Amygdala (tissue), 56 donors: ENCODE measurements around the gene ERN2.
"Not testable (repeated sequence)": the region's sequence is repeated elsewhere in the genome, so short reads cannot be mapped to it uniquely, and the experiment has no call there.

Experiments used
- DNase-seq, 56 donors: peaks; one replicate each; lab custom pipeline; 2025; lab: John Stamatoyannopoulos, UW

Gene ERN2

GRCh38 chr16:23724096-23724784 lies 11.2 kb upstream of the ERN2 start:
- DNase-seq: no peak

- DNase-seq: not testable (repeated sequence)
Measured at GRCh38 chr16:23722613-23723240, 9.7 kb upstream of the ERN2 start.

GRCh38 chr16:23716484-23716883 lies 3.5 kb upstream of the ERN2 start:
- DNase-seq: no peak

- no peak for DNase-seq
Measured at GRCh38 chr16:23711785-23712184, 1.2 kb downstream of the ERN2 start.

- no peak for DNase-seq
Measured at GRCh38 chr16:23710504-23710903, 2.5 kb downstream of the ERN2 start.

- no peak for DNase-seq
Measured at GRCh38 chr16:23710008-23710407, 3.0 kb downstream of the ERN2 start.

GRCh38 chr16:23709536-23709935 lies 3.5 kb downstream of the ERN2 start:
- DNase-seq: no peak

GRCh38 chr16:23706439-23706838 lies 6.6 kb downstream of the ERN2 start:
- DNase-seq: no peak

- no peak for DNase-seq
Measured at GRCh38 chr16:23705517-23705902, 7.5 kb downstream of the ERN2 start.

- DNase-seq: no peak
Measured at GRCh38 chr16:23704772-23705516, 8.1 kb downstream of the ERN2 start.

- DNase-seq: no peak
Measured at GRCh38 chr16:23702951-23703350, 10.1 kb downstream of the ERN2 start.

- DNase-seq: no peak
Measured at GRCh38 chr16:23701045-23701444, 12.0 kb downstream of the ERN2 start.

- no peak for DNase-seq
Measured at GRCh38 chr16:23700509-23700908, 12.5 kb downstream of the ERN2 start.

- DNase-seq: no peak
Measured at GRCh38 chr16:23700093-23700492, 12.9 kb downstream of the ERN2 start.

GRCh38 chr16:23699100-23699499 lies 13.9 kb downstream of the ERN2 start:
- no peak for DNase-seq

- DNase-seq: no peak
Measured at GRCh38 chr16:23695756-23696155, 17.3 kb downstream of the ERN2 start.

- no peak for DNase-seq
Measured at GRCh38 chr16:23694644-23695373, 18.2 kb downstream of the ERN2 start.

- DNase-seq: no peak
Measured at GRCh38 chr16:23694265-23694643, 18.8 kb downstream of the ERN2 start.

- no peak for DNase-seq
Measured at GRCh38 chr16:23692190-23692837, 20.7 kb downstream of the ERN2 start.

- DNase-seq: peak in 5 of 56 donors; percentile 2 to 30 (median 10)
Measured at GRCh38 chr16:23691483-23692189, 21.4 kb downstream of the ERN2 start.
